ENCODE data around the gene TAMALIN. TPM values are rescaled to one million over a fixed set of nuclear protein-coding genes. Genes with fewer than 3 reads are reported as not detected.

TAMALIN gene
- polyA plus RNA-seq, 1 experiment, result 7.2 TPM

- Histone ChIP-seq H3K27me3 (ENCODE audit: control insufficient read depth, insufficient read depth, low read length) (no peaks in the 10 kb centered on the region), H3K27ac (ENCODE audit: low read depth, low read length) (peak overlapping the region; percentile 21), H3K4me3 (ENCODE audit: low read depth, low read length) (no peak overlapping the region), H3K9me3 (ENCODE audit: control insufficient read depth, insufficient read depth, low read length) (no peaks in the 10 kb centered on the region)
- no peak for DNase-seq (ENCODE audit: low read depth, low spot score)
- TF ChIP-seq, protein P1, sequence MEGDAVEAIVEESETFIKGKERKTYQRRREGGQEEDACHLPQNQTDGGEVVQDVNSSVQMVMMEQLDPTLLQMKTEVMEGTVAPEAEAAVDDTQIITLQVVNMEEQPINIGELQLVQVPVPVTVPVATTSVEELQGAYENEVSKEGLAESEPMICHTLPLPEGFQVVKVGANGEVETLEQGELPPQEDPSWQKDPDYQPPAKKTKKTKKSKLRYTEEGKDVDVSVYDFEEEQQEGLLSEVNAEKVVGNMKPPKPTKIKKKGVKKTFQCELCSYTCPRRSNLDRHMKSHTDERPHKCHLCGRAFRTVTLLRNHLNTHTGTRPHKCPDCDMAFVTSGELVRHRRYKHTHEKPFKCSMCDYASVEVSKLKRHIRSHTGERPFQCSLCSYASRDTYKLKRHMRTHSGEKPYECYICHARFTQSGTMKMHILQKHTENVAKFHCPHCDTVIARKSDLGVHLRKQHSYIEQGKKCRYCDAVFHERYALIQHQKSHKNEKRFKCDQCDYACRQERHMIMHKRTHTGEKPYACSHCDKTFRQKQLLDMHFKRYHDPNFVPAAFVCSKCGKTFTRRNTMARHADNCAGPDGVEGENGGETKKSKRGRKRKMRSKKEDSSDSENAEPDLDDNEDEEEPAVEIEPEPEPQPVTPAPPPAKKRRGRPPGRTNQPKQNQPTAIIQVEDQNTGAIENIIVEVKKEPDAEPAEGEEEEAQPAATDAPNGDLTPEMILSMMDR (IDR thresholded peaks at IDR 0.05; ENCODE audit: low read depth, low read length), result no peak
- CTCF ChIA-PET, result interaction anchor here (0.5 to 31.7 kb wide), 4 partner anchors 24 to 93 kb away, joined by 3 to 624 read pairs (median 4); no protein-coding TSS in a partner anchor
- POLR2A ChIA-PET, result interaction anchor here (0.8 to 3.8 kb wide), 2 partner anchors 11 to 17 kb away, joined by 3 to 24 read pairs; partner anchors contain the start of genes NR4A1 and SMIM41
Measured at GRCh38 chr12:52062167-52063081, 55.7 kb downstream of the TAMALIN start.

GRCh38 chr12:52063082-52063924, 56.6 kb downstream of the TAMALIN start:
- TF ChIP-seq, protein P1 (IDR thresholded peaks at IDR 0.05; ENCODE audit: low read depth, low read length), result no peak
- DNase-seq (ENCODE audit: low read depth, low spot score), result no peak
- Histone ChIP-seq H3K27ac (ENCODE audit: low read depth, low read length) (peak overlapping the region; percentile 78), H3K4me3 (ENCODE audit: low read depth, low read length) (no peak overlapping the region), H3K9me3 (ENCODE audit: control insufficient read depth, insufficient read depth, low read length) (no peaks in the 10 kb centered on the region), H3K27me3 (ENCODE audit: control insufficient read depth, insufficient read depth, low read length) (no peaks in the 10 kb centered on the region)
- CTCF ChIA-PET, result interaction anchor here (1.4 to 31.7 kb wide), 4 partner anchors 22 to 92 kb away, joined by 3 to 624 read pairs (median 4); no protein-coding TSS in a partner anchor
- POLR2A ChIA-PET, result interaction anchor here (0.8 to 3.8 kb wide), 6 partner anchors 11 to 19 kb away, joined by 3 to 24 read pairs (median 6); partner anchors contain the start of genes NR4A1 and SMIM41

DNA sequence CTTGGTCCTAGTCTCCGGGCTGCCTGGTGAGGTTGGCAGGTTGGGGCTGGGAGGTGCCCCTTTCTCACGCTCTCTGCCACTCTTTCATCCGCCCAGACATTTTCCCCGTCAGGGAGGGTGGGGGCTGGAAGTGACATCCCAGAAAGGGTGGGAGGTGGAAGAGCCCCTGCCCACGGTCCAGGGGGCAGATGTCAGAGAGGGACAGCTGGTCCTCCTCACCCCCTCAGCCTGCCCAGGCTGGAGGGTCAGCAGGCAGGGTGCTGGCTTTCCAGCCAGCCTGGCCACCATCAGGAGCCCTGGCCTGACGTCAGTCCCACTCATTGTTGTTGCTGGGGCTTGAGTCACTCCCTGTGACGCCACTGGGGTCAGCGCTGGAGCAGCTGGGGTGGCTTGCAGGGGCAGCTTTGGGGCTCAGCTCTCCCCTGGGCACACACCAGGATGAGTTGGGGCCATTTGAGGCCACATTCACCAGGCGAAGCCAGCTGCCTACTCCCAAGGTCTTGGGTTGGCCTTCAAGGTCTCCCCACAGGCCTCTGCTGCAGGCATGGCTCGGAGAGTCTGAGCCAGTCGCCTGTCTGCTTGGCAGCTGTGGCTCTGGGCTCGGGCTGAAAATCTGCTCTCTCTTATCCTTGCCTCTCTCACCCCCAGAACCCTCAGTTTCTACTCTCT, 57.4 kb downstream of the TAMALIN start:
- TF ChIP-seq, protein P1 (IDR thresholded peaks at IDR 0.05; ENCODE audit: low read depth, low read length), result no peak
- Histone ChIP-seq H3K9me3 (ENCODE audit: control insufficient read depth, insufficient read depth, low read length) (no peaks in the 10 kb centered on the region), H3K27me3 (ENCODE audit: control insufficient read depth, insufficient read depth, low read length) (no peaks in the 10 kb centered on the region), H3K27ac (ENCODE audit: low read depth, low read length) (peak overlapping the region; percentile 78), H3K4me3 (ENCODE audit: low read depth, low read length) (no peak overlapping the region)
- DNase-seq (ENCODE audit: low read depth, low spot score), result peak; percentile 79
- ChIA-PET POLR2A (interaction anchor here (0.6 to 1.6 kb wide), 6 partner anchors 12 to 57 kb away, joined by 3 to 9 read pairs (median 6); partner anchors contain the start of gene TAMALIN), CTCF (interaction anchor here (1.4 to 31.7 kb wide), 4 partner anchors 21 to 91 kb away, joined by 3 to 624 read pairs (median 4); no protein-coding TSS in a partner anchor)

Small RNAs within 50 kb of the gene (small RNA-seq; reads per million reads assigned to genes)
- not detected for gene RNU6-574P (ENCODE audit: insufficient read length, low read depth)

Other genes with a start within 250 kb of the TAMALIN start
- gene FIGNL2, start 158.2 kb upstream of the TAMALIN start, polyA plus RNA-seq (2011; rRNA removed), result 0.22 and 0.26 TPM in 2 replicates
- gene ANKRD33, start 118.8 kb upstream of the TAMALIN start, polyA plus RNA-seq (2011; rRNA removed), result not detected in 2 replicates
- gene ACVRL1, start 99.4 kb upstream of the TAMALIN start, polyA plus RNA-seq (2011; rRNA removed), result 11.1 and 13.4 TPM in 2 replicates
- 16.4 and 16.6 TPM in 2 replicates for gene ACVR1B, start 55.2 kb upstream of the TAMALIN start, polyA plus RNA-seq (2011; rRNA removed)
- 4.4 and 6.9 TPM in 2 replicates for gene NR4A1, start 44.5 kb downstream of the TAMALIN start, polyA plus RNA-seq (2011; rRNA removed)
- 97.3 and 112 TPM in 2 replicates for gene ATG101, start 63.0 kb downstream of the TAMALIN start, polyA plus RNA-seq (2011; rRNA removed)
- gene SMIM41, start 72.8 kb downstream of the TAMALIN start, polyA plus RNA-seq (2011; rRNA removed), result not detected in 2 replicates
- gene KRT80, start 185.1 kb downstream of the TAMALIN start, polyA plus RNA-seq (2011; rRNA removed), result 2.1 and 2.3 TPM in 2 replicates
- 1.0 and 4.6 TPM in 2 replicates for gene KRT7, start 226.3 kb downstream of the TAMALIN start, polyA plus RNA-seq (2011; rRNA removed)

All from AG04450 (cell line).